Measurements from ENCODE around the gene RHOD. TPM values are rescaled to one million over a fixed set of nuclear protein-coding genes. Genes with fewer than 3 reads are reported as not detected.

The RHOD gene
- total and polyA plus RNA-seq, 7 donors: 11.2 to 24.2 (median 14.6) TPM

- no peaks in the 10 kb centered on the region for H3K9me3 ChIP-seq
- no peak overlapping the region for H3K4me3 ChIP-seq
- no peak for DNase-seq
- intact Hi-C loops (cut with DNase I): no loop called here
- H3K4me1 ChIP-seq: no peaks in the 10 kb centered on the region
- H3K36me3 ChIP-seq: no peaks in the 10 kb centered on the region
- TF ChIP-seq POLR2AphosphoS5 (IDR thresholded peaks at IDR 0.05) (no peak), CTCF (IDR thresholded peaks at IDR 0.05) (no peak), POLR2A (IDR thresholded peaks at IDR 0.05) (no peak)
- H3K27me3 ChIP-seq: peaks cover 0 to 6% (median 0%) of the 10 kb centered on the region in 3 donors
- no peak overlapping the region for H3K27ac ChIP-seq
- WGBS, 2 donors: 94% methylated on average over 7 of the region's 7 CpGs
Observed at GRCh38 chr11:67014343-67014742, 42.3 kb upstream of the RHOD start.

- WGBS, 2 donors: 93 to 96% methylated on average over 8 of the region's 8 CpGs
Observed at GRCh38 chr11:67015048-67015447, 41.6 kb upstream of the RHOD start.

DNA sequence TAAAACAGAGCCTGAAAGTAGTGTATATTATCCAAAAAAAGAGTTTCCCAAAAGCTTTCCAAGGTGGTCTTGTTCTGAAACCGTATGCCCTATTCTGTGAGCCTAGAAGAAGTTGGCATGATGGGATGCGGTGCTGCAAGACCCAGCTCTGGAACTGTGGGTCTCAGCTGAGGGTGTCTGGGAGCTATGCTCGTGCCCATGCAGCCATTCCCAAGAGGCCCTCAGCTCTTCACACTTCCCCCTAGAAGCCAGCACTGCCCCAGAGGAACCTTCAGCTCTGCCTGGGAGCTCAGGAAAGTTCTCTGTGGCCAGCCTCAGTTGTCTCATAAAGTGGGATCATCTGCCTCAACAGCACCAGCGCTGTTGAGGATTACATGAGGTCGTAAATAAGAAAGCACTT is 40.1 kb upstream of the RHOD start:
- TF ChIP-seq CTCF (IDR thresholded peaks at IDR 0.05) (no peak), POLR2A (IDR thresholded peaks at IDR 0.05) (no peak), POLR2AphosphoS5 (IDR thresholded peaks at IDR 0.05) (no peak), EP300 (IDR thresholded peaks at IDR 0.05) (no peak)
- peaks cover 0 to 6% (median 0%) of the 10 kb centered on the region in 3 donors for H3K27me3 ChIP-seq
- 83 to 85% methylated on average over 5 of the region's 5 CpGs for WGBS, 2 donors
- no peak overlapping the region for H3K4me3 ChIP-seq
- intact Hi-C loops (cut with DNase I): no loop called here
- H3K27ac ChIP-seq: no peak overlapping the region
- H3K36me3 ChIP-seq: no peaks in the 10 kb centered on the region
- no peak for DNase-seq
- H3K4me1 ChIP-seq: no peaks in the 10 kb centered on the region
- H3K9me3 ChIP-seq: no peaks in the 10 kb centered on the region

More at GRCh38 chr11:67015048-67015447, 41.6 kb upstream of the RHOD start:
- no peak for DNase-seq
- Histone ChIP-seq H3K27me3 (peaks cover 0 to 6% (median 0%) of the 10 kb centered on the region in 3 donors), H3K36me3 (no peaks in the 10 kb centered on the region), H3K4me1 (no peaks in the 10 kb centered on the region), H3K4me3 (no peak overlapping the region), H3K9me3 (no peaks in the 10 kb centered on the region), H3K27ac (no peak overlapping the region)
- intact Hi-C loops (cut with DNase I): no loop called here
- TF ChIP-seq POLR2AphosphoS5 (IDR thresholded peaks at IDR 0.05) (no peak), POLR2A (IDR thresholded peaks at IDR 0.05) (no peak), EP300 (IDR thresholded peaks at IDR 0.05) (no peak), CTCF (IDR thresholded peaks at IDR 0.05) (no peak)

- 90 to 92% methylated on average over 6 of the region's 6 CpGs for WGBS, 2 donors
- peaks cover 5 to 40% (median 25%) of the 10 kb centered on the region in 3 donors for H3K27me3 ChIP-seq
- H3K4me3 ChIP-seq: no peak overlapping the region
- H3K9me3 ChIP-seq: no peaks in the 10 kb centered on the region
- peaks cover 0 to 20% (median 17%) of the 10 kb centered on the region in 4 donors for H3K4me1 ChIP-seq
- H3K36me3 ChIP-seq: no peaks in the 10 kb centered on the region
- H3K27ac ChIP-seq: no peak overlapping the region
- TF ChIP-seq POLR2A (IDR thresholded peaks at IDR 0.05): no peak
- TF ChIP-seq CTCF (IDR thresholded peaks at IDR 0.05): no peak
- no peak for TF ChIP-seq POLR2AphosphoS5 (IDR thresholded peaks at IDR 0.05)
- TF ChIP-seq EP300 (IDR thresholded peaks at IDR 0.05): no peak
- intact Hi-C loops (cut with DNase I): no loop called here
- DNase-seq: no peak
Observed at GRCh38 chr11:67020949-67021348, 35.7 kb upstream of the RHOD start.

DNA sequence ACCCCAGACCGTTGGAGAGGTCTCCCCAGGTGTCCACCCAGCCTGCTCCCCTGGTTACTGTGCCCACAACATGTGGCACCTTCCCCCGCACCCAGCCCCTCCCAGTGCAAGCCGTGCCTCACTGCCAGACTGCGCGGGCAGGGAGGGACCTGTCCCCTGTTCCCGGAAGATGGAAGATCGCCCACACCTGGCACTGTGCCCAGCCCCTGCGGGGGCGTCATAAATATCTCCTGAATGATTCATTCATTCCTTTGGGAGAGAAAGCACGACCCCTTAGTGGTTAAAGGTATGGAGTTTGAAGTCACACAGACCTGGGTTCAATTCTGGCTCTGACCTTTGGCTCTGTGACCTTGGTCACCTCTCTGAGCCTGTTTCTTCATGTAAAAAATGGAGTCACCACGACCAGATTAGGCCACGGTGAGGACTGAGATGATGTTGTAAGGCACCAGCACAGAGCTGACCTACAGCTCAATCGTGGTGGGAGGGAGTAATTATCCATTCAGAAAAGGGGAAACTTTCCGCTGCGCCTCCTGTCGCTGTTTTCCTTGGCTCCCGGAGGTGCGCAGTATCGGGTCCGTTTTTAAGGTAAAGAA is 34.2 kb upstream of the RHOD start:
- intact Hi-C loops (cut with DNase I): no loop called here
- Histone ChIP-seq H3K9me3 (no peaks in the 10 kb centered on the region), H3K4me1 (peaks cover 0 to 20% (median 17%) of the 10 kb centered on the region in 4 donors), H3K36me3 (no peaks in the 10 kb centered on the region), H3K27ac (no peak overlapping the region), H3K27me3 (peaks cover 5 to 40% (median 25%) of the 10 kb centered on the region in 3 donors), H3K4me3 (peak overlapping the region in 3 of 4 donors; percentile 29 to 48 (median 44))
- 6 to 30% methylated on average over 20 of the region's 20 CpGs for WGBS, 2 donors
- TF ChIP-seq POLR2A (IDR thresholded peaks at IDR 0.05) (no peak), CTCF (IDR thresholded peaks at IDR 0.05) (no peak), EP300 (IDR thresholded peaks at IDR 0.05) (no peak), POLR2AphosphoS5 (IDR thresholded peaks at IDR 0.05) (no peak)
- no peak for DNase-seq

Data from sigmoid colon (tissue), 7 donors.